OCI-LY1 (cell line): ENCODE data around the gene NELL2.

Source experiments
- CTCF ChIP-seq: fragments of 200-600 bp; sonication (generic), shearing (Covaris generic); IDR thresholded peaks from 2 replicates; pipeline ENCODE4 v1.5.1; 2017; ENCODE audit warnings: mild to moderate bottlenecking, antibody characterized with exemption, low read length, moderate library complexity, mixed read lengths
- EZH2 ChIP-seq: fragments of 200-600 bp; sonication (generic), shearing (Covaris generic); IDR thresholded peaks from 2 replicates; pipeline ENCODE4 v1.8.0; 2017; ENCODE audit warnings: borderline replicate concordance, mixed run types, mild to moderate bottlenecking, antibody characterized with exemption, low read length, moderate library complexity, mixed read lengths

GRCh38 chr12:44504799-44505198 lies 371.3 kb downstream of the NELL2 start:
- no peak for TF ChIP-seq CTCF
- TF ChIP-seq EZH2 = no peak
